Measurements from ENCODE around the gene IL17RD.

IL17RD gene

GRCh38 chr3:57068437-57069089 lies 96.6 kb downstream of the IL17RD start:
- Histone ChIP-seq H3K9me3 (ENCODE audit: control extremely low read depth in 1 of 5, control insufficient read depth in 4 of 5, insufficient read depth in 2 of 5, low read depth in 1 of 5, low read length in 4 of 5) (no peaks in the 10 kb centered on the region), H3K4me3 (ENCODE audit: control insufficient read depth in 1 of 7, extremely low read depth in 1 of 7, insufficient read depth in 4 of 7, low read depth in 2 of 7, low read length in 6 of 7) (peak overlapping the region in 1 of 7 experiments; percentile 30), H3K27me3 (replicated peaks in 2 of 5; ENCODE audit: control insufficient read depth in 4 of 5, insufficient read depth in 5 of 5, low read length in 4 of 5) (no peaks in the 10 kb centered on the region), H3K36me3 (ENCODE audit: control insufficient read depth in 4 of 4, insufficient read depth in 4 of 4, low read length in 3 of 4) (no peaks in the 10 kb centered on the region), H3K4me1 (ENCODE audit: control extremely low read depth in 1 of 4, control insufficient read depth in 4 of 4, insufficient read depth in 4 of 4, low read length in 3 of 4) (peaks cover 0 to 33% (median 21%) of the 10 kb centered on the region in 4 experiments), H3K27ac (ENCODE audit: insufficient read depth in 1 of 2, low read depth in 1 of 2, low read length in 2 of 2, poor library complexity in 1 of 2, severe bottlenecking in 2 of 2) (peak overlapping the region in 1 of 2 experiments; percentile 49)
- CTCF ChIA-PET = no interaction called here
- DNase-seq = peak; percentile 72 to 93 (median 87)
- WGBS (ENCODE audit: insufficient coverage) = 66% methylated on average over 7 of the region's 11 CpGs
- POLR2A ChIA-PET = interaction anchor here (0.5 to 1.3 kb wide), 3 partner anchors 10 to 212 kb away, joined by 3 to 13 read pairs (median 3); no protein-coding TSS in a partner anchor

- no peaks in the 10 kb centered on the region for H3K9me3 ChIP-seq (ENCODE audit: control extremely low read depth in 1 of 5, control insufficient read depth in 4 of 5, insufficient read depth in 2 of 5, low read depth in 1 of 5, low read length in 4 of 5)
- DNase-seq = no peak
- POLR2A ChIA-PET = no interaction called here
- 90% methylated on average over 1 of the region's 6 CpGs for WGBS (ENCODE audit: insufficient coverage)
- no peaks in the 10 kb centered on the region for H3K27me3 ChIP-seq (replicated peaks in 2 of 5; ENCODE audit: control insufficient read depth in 4 of 5, insufficient read depth in 5 of 5, low read length in 4 of 5)
- H3K4me3 ChIP-seq (ENCODE audit: control insufficient read depth in 1 of 7, extremely low read depth in 1 of 7, insufficient read depth in 4 of 7, low read depth in 2 of 7, low read length in 6 of 7) = no peak overlapping the region
- no peaks in the 10 kb centered on the region for H3K36me3 ChIP-seq (ENCODE audit: control insufficient read depth in 4 of 4, insufficient read depth in 4 of 4, low read length in 3 of 4)
- CTCF ChIA-PET = interaction anchor here (1.0 kb wide), 1 partner anchor 19 kb away, joined by 4 read pairs; no protein-coding TSS in a partner anchor
- H3K27ac ChIP-seq (ENCODE audit: insufficient read depth in 1 of 2, low read depth in 1 of 2, low read length in 2 of 2, poor library complexity in 1 of 2, severe bottlenecking in 2 of 2) = no peak overlapping the region
- H3K4me1 ChIP-seq (ENCODE audit: control extremely low read depth in 1 of 4, control insufficient read depth in 4 of 4, insufficient read depth in 4 of 4, low read length in 3 of 4) = peaks cover 0 to 51% (median 39%) of the 10 kb centered on the region in 4 experiments
Measured at GRCh38 chr3:57066471-57066870, 98.7 kb downstream of the IL17RD start.

GRCh38 chr3:57065588-57065987 lies 99.6 kb downstream of the IL17RD start:
- Histone ChIP-seq H3K4me3 (ENCODE audit: control insufficient read depth in 1 of 7, extremely low read depth in 1 of 7, insufficient read depth in 4 of 7, low read depth in 2 of 7, low read length in 6 of 7) (no peak overlapping the region), H3K27me3 (replicated peaks in 2 of 5; ENCODE audit: control insufficient read depth in 4 of 5, insufficient read depth in 5 of 5, low read length in 4 of 5) (no peaks in the 10 kb centered on the region), H3K4me1 (ENCODE audit: control extremely low read depth in 1 of 4, control insufficient read depth in 4 of 4, insufficient read depth in 4 of 4, low read length in 3 of 4) (peaks cover 0 to 55% (median 42%) of the 10 kb centered on the region in 4 experiments), H3K36me3 (ENCODE audit: control insufficient read depth in 4 of 4, insufficient read depth in 4 of 4, low read length in 3 of 4) (no peaks in the 10 kb centered on the region), H3K27ac (ENCODE audit: insufficient read depth in 1 of 2, low read depth in 1 of 2, low read length in 2 of 2, poor library complexity in 1 of 2, severe bottlenecking in 2 of 2) (no peak overlapping the region), H3K9me3 (ENCODE audit: control extremely low read depth in 1 of 5, control insufficient read depth in 4 of 5, insufficient read depth in 2 of 5, low read depth in 1 of 5, low read length in 4 of 5) (no peaks in the 10 kb centered on the region)
- 100% methylated on average over 2 of the region's 3 CpGs for WGBS (ENCODE audit: insufficient coverage)
- no peak for DNase-seq
- ChIA-PET POLR2A (no interaction called here), CTCF (interaction anchor here (0.9 to 1.2 kb wide), 3 partner anchors 9 to 18 kb away, joined by 3 to 4 read pairs (median 4); no protein-coding TSS in a partner anchor)

DNA sequence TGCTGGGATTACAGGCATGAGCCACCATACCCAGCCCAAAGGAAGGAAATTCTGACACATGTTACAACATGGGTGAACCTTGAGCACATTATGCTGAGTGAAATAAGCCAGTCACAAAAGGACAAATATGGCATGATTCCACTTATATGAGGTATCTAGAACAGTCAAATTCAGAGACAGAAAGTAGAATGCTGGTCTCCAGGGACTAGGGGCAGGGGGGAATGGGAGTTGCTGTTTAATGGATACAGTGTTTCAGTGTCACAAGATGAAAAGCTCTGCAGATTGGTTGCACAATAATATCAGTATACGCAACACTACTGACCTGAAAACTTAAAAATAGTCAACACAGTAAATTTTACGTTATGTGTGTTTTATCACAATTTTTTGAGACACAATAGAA lies 100.6 kb downstream of the IL17RD start:
- Histone ChIP-seq H3K4me1 (ENCODE audit: control extremely low read depth in 1 of 4, control insufficient read depth in 4 of 4, insufficient read depth in 4 of 4, low read length in 3 of 4) (peaks cover 0 to 62% (median 48%) of the 10 kb centered on the region in 4 experiments), H3K9me3 (ENCODE audit: control extremely low read depth in 1 of 5, control insufficient read depth in 4 of 5, insufficient read depth in 2 of 5, low read depth in 1 of 5, low read length in 4 of 5) (no peaks in the 10 kb centered on the region), H3K4me3 (ENCODE audit: control insufficient read depth in 1 of 7, extremely low read depth in 1 of 7, insufficient read depth in 4 of 7, low read depth in 2 of 7, low read length in 6 of 7) (peak overlapping the region in 1 of 7 experiments; percentile 4), H3K36me3 (ENCODE audit: control insufficient read depth in 4 of 4, insufficient read depth in 4 of 4, low read length in 3 of 4) (no peaks in the 10 kb centered on the region), H3K27ac (ENCODE audit: insufficient read depth in 1 of 2, low read depth in 1 of 2, low read length in 2 of 2, poor library complexity in 1 of 2, severe bottlenecking in 2 of 2) (no peak overlapping the region), H3K27me3 (replicated peaks in 2 of 5; ENCODE audit: control insufficient read depth in 4 of 5, insufficient read depth in 5 of 5, low read length in 4 of 5) (no peaks in the 10 kb centered on the region)
- no peak for DNase-seq
- no CpG with 5 or more reads among the region's 2 CpGs for WGBS (ENCODE audit: insufficient coverage)
- ChIA-PET CTCF (interaction anchor here (0.5 to 1.2 kb wide), 2 partner anchors 14 to 67 kb away, joined by 3 to 4 read pairs; no protein-coding TSS in a partner anchor), POLR2A (no interaction called here)

- H3K27me3 ChIP-seq (replicated peaks in 2 of 5; ENCODE audit: control insufficient read depth in 4 of 5, insufficient read depth in 5 of 5, low read length in 4 of 5) = no peaks in the 10 kb centered on the region
- H3K36me3 ChIP-seq (ENCODE audit: control insufficient read depth in 4 of 4, insufficient read depth in 4 of 4, low read length in 3 of 4) = no peaks in the 10 kb centered on the region
- no peak overlapping the region for H3K27ac ChIP-seq (ENCODE audit: insufficient read depth in 1 of 2, low read depth in 1 of 2, low read length in 2 of 2, poor library complexity in 1 of 2, severe bottlenecking in 2 of 2)
- 92% methylated on average over 4 of the region's 6 CpGs for WGBS (ENCODE audit: insufficient coverage)
- H3K4me3 ChIP-seq (ENCODE audit: control insufficient read depth in 1 of 7, extremely low read depth in 1 of 7, insufficient read depth in 4 of 7, low read depth in 2 of 7, low read length in 6 of 7) = no peak overlapping the region
- no peak for DNase-seq
- no peaks in the 10 kb centered on the region for H3K9me3 ChIP-seq (ENCODE audit: control extremely low read depth in 1 of 5, control insufficient read depth in 4 of 5, insufficient read depth in 2 of 5, low read depth in 1 of 5, low read length in 4 of 5)
- ChIA-PET CTCF (interaction anchor here (0.5 kb wide), 1 partner anchor 66 kb away, joined by 4 read pairs; no protein-coding TSS in a partner anchor), POLR2A (no interaction called here)
- peaks cover 0 to 63% (median 53%) of the 10 kb centered on the region in 4 experiments for H3K4me1 ChIP-seq (ENCODE audit: control extremely low read depth in 1 of 4, control insufficient read depth in 4 of 4, insufficient read depth in 4 of 4, low read length in 3 of 4)
Measured at GRCh38 chr3:57064001-57064400, 101.2 kb downstream of the IL17RD start.

DNA sequence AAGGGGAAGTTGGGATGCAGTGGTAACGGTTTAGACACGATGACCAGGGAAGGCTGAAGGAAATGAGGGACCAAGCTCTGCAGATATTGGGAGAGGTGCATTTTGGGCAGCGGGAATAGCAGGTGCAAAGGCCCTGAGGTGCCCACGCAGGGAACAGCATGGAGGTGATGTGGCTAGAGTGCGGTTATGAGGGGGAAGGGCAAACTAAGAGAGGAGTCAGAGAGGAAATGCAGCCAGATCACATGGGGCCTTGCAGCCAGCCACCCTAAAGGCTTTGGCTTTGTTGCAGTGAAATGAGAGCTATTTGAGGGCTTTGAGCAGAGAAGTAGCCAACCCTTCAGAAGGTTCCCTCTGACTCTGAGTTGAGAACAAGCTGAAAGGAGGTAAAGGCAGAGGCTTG lies 102.1 kb downstream of the IL17RD start:
- DNase-seq = peak in 2 of 3 donors; percentile 40 to 49
- ChIA-PET POLR2A (no interaction called here), CTCF (interaction anchor here (1.0 to 1.5 kb wide), 5 partner anchors 8 to 64 kb away, joined by 3 to 5 read pairs (median 3); no protein-coding TSS in a partner anchor)
- H3K4me3 ChIP-seq (ENCODE audit: control insufficient read depth in 1 of 7, extremely low read depth in 1 of 7, insufficient read depth in 4 of 7, low read depth in 2 of 7, low read length in 6 of 7) = peak overlapping the region in 2 of 7 experiments; percentile 14 to 48
- no peaks in the 10 kb centered on the region for H3K9me3 ChIP-seq (ENCODE audit: control extremely low read depth in 1 of 5, control insufficient read depth in 4 of 5, insufficient read depth in 2 of 5, low read depth in 1 of 5, low read length in 4 of 5)
- no peaks in the 10 kb centered on the region for H3K36me3 ChIP-seq (ENCODE audit: control insufficient read depth in 4 of 4, insufficient read depth in 4 of 4, low read length in 3 of 4)
- WGBS (ENCODE audit: insufficient coverage) = 45% methylated on average over 5 of the region's 5 CpGs
- no peaks in the 10 kb centered on the region for H3K27me3 ChIP-seq (replicated peaks in 2 of 5; ENCODE audit: control insufficient read depth in 4 of 5, insufficient read depth in 5 of 5, low read length in 4 of 5)
- H3K4me1 ChIP-seq (ENCODE audit: control extremely low read depth in 1 of 4, control insufficient read depth in 4 of 4, insufficient read depth in 4 of 4, low read length in 3 of 4) = peaks cover 0 to 56% (median 43%) of the 10 kb centered on the region in 4 experiments
- peak overlapping the region in 1 of 2 experiments; percentile 59 for H3K27ac ChIP-seq (ENCODE audit: insufficient read depth in 1 of 2, low read depth in 1 of 2, low read length in 2 of 2, poor library complexity in 1 of 2, severe bottlenecking in 2 of 2)

DNA sequence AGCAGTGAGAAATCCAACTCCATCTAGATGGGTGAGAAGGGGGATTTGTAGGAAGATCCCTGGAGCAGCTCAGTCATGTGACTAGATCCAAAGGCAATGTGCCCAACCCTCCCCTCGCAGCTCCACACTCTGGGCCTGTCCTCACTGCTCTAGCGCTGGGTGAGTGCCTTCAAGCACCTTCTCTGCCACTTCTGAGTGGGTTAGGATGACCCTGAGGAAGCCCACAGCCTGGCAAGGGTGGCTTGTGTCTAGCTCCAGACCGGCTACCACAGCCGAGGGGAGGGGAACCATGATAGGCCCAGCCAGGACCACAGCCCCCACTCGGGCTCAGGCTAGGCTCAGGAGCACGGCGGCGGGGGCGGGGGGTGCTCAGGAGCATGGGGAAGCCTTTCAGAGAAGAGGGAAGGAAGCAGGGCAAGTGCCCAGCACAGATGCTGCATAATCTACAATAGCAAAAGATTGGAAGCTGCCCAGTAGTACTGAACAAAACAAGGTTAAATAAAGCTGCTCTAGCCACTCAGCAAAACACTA lies 103.0 kb downstream of the IL17RD start:
- Histone ChIP-seq H3K9me3 (ENCODE audit: control extremely low read depth in 1 of 5, control insufficient read depth in 4 of 5, insufficient read depth in 2 of 5, low read depth in 1 of 5, low read length in 4 of 5) (no peaks in the 10 kb centered on the region), H3K4me3 (ENCODE audit: control insufficient read depth in 1 of 7, extremely low read depth in 1 of 7, insufficient read depth in 4 of 7, low read depth in 2 of 7, low read length in 6 of 7) (peak overlapping the region in 1 of 7 experiments; percentile 48), H3K36me3 (ENCODE audit: control insufficient read depth in 4 of 4, insufficient read depth in 4 of 4, low read length in 3 of 4) (no peaks in the 10 kb centered on the region), H3K27ac (ENCODE audit: insufficient read depth in 1 of 2, low read depth in 1 of 2, low read length in 2 of 2, poor library complexity in 1 of 2, severe bottlenecking in 2 of 2) (peak overlapping the region in 1 of 2 experiments; percentile 59), H3K27me3 (replicated peaks in 2 of 5; ENCODE audit: control insufficient read depth in 4 of 5, insufficient read depth in 5 of 5, low read length in 4 of 5) (no peaks in the 10 kb centered on the region), H3K4me1 (ENCODE audit: control extremely low read depth in 1 of 4, control insufficient read depth in 4 of 4, insufficient read depth in 4 of 4, low read length in 3 of 4) (peaks cover 0 to 60% (median 46%) of the 10 kb centered on the region in 4 experiments)
- CTCF ChIA-PET = interaction anchor here (1.0 to 1.5 kb wide), 5 partner anchors 9 to 63 kb away, joined by 3 to 5 read pairs (median 3); no protein-coding TSS in a partner anchor
- POLR2A ChIA-PET = no interaction called here
- peak in 2 of 3 donors; percentile 36 to 54 for DNase-seq
- 1% methylated on average over 8 of the region's 9 CpGs for WGBS (ENCODE audit: insufficient coverage)
